Measurements from ENCODE around the gene CHIT1. TPM values are rescaled to one million over a fixed set of nuclear protein-coding genes. Genes with fewer than 3 reads are reported as not detected.

Gene CHIT1
- total RNA-seq, 1 donor from 2014 or later: not detected

DNA sequence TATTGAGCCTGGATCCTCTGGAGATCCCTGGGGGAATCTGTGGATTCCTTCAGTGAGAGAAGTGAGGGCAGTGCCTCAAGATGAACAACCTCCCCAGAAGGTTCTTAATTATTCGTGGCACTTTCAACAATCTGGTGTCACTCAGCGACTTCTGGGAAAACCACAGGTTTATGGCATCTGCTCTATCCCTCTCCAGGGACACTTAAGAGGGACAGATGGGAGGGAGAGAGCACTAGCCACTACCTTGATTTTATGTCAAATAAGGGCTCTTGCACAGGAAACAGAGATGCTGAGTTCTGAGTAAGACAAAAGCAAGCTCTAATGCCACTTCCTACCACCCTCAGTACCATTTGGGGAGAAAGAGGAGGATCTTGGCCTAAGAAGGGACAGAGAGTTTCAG, 21.7 kb downstream of the CHIT1 start:
- no peak overlapping the region for H3K4me3 ChIP-seq (ENCODE audit: low read depth, low read length)
- DNase-seq (ENCODE audit: low read depth): no peak
- no peak for TF ChIP-seq CTCF (conservative IDR thresholded peaks at IDR 0.05; ENCODE audit: low read depth, low read length)

DNA sequence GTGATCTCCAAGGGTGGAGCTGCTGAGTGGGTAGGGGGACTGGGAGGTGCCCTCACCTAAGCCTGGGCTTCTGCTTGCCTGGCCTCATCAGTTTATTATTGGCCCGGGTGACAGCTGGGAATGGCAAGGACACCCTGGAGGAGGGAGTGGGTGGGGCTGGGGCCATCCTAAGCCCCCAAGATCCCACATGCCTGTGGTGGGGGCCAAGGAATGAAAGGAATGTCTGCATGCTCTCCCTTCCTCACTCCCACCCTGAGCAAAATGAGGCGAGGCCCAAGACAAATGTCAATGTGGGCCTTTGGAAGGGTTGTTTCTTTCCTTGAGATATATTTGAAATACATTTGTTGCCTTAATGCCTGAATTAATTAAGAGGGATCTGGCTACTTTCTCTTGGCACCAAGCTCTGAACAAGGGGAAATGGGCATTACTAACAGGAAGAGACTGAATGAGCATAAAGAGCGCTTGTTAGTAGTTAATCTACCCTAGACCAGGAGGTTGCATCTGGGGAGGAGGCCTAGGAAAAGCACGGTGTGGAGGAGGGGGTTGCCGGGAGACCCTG, 23.3 kb downstream of the CHIT1 start:
- no peak overlapping the region for H3K4me3 ChIP-seq (ENCODE audit: low read depth, low read length)
- DNase-seq (ENCODE audit: low read depth): no peak
- TF ChIP-seq CTCF (conservative IDR thresholded peaks at IDR 0.05; ENCODE audit: low read depth, low read length): no peak

- no peak for TF ChIP-seq CTCF (conservative IDR thresholded peaks at IDR 0.05; ENCODE audit: low read depth, low read length)
- no peak for DNase-seq (ENCODE audit: low read depth)
- no peak overlapping the region for H3K4me3 ChIP-seq (ENCODE audit: low read depth, low read length)
Observed at GRCh38 chr1:203204756-203205155, 24.7 kb downstream of the CHIT1 start.

DNA sequence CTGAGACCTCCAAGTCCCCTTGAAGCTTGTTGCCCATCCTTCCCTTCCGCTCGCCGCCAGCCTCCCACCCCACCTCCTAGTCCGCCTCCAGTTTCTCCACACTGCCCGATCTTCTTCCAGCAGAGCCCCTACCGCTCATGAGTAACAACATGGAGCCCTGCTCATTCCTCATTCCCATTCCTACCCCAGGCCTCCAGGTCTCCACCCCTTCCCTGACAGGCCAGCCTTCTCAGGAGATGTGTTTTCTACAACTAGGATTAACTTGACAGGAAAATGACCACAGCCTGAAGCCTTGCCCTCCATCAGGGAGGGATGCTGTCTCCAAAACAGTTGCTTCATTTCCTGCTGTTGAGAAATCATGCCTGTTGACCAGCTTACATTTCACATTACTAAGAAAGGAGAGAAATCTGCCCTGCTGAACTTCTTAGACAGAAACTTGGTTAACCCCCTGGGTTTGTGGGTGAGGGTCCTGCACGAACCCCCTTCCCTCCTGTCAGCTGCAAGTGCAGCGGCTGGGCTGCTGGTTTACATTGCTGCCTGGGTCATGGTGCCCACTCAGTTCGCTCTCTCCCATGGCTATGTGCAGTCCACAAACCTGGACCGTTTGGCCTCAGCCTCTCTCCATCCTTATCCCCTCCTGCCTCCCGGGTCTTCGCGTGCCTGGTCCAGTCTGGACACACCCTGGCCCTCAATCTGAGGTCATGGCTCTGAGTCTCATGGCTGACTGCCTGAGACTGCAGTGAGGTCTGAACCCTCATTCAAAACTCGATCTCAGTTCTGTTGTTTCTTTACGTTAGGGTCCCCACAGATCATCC, 26.8 kb downstream of the CHIT1 start:
- H3K4me3 ChIP-seq (ENCODE audit: low read depth, low read length): no peak overlapping the region
- DNase-seq (ENCODE audit: low read depth): no peak
- TF ChIP-seq CTCF (conservative IDR thresholded peaks at IDR 0.05; ENCODE audit: low read depth, low read length): no peak

- TF ChIP-seq CTCF (conservative IDR thresholded peaks at IDR 0.05; ENCODE audit: low read depth, low read length): no peak
- DNase-seq (ENCODE audit: low read depth): no peak
- H3K4me3 ChIP-seq (ENCODE audit: low read depth, low read length): no peak overlapping the region
Observed at GRCh38 chr1:203201516-203202205, 27.8 kb downstream of the CHIT1 start.

GRCh38 chr1:203200916-203201315, 28.6 kb downstream of the CHIT1 start:
- no peak for TF ChIP-seq CTCF (conservative IDR thresholded peaks at IDR 0.05; ENCODE audit: low read depth, low read length)
- no peak for DNase-seq (ENCODE audit: low read depth)
- no peak overlapping the region for H3K4me3 ChIP-seq (ENCODE audit: low read depth, low read length)

Measured in epithelial cell of proximal tubule (primary cell).